Endothelial cell of hepatic sinusoid (primary cell): Measurements from ENCODE around the gene ARSJ.

Source experiments
- in situ Hi-C: cut with HindIII; loops from 2 replicates; pipeline ENCODE4 v1.10.0; 2017; ENCODE audit warnings: low sequenced_read_pairs

Gene ARSJ

DNA sequence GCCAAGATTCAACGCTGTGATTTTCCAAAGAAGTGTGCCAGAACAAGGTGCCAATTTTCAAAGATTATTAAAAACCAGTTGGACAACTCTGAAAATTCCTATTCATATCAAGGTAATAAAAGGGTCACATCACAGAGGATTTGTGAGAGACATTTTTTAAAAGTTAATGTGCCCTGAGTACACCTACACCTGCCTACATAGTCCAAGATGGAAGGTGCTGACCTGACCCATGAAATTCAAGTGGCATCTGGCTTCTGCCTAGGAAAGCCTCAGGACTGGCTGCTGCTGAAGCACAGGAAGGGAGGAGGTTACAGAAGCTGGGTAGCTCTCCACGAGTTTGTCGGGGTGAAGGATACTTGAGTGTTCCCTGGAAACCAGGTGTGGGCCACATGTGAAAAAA, 11.4 kb upstream of the ARSJ start:
- in situ Hi-C loops = no loop called here

DNA sequence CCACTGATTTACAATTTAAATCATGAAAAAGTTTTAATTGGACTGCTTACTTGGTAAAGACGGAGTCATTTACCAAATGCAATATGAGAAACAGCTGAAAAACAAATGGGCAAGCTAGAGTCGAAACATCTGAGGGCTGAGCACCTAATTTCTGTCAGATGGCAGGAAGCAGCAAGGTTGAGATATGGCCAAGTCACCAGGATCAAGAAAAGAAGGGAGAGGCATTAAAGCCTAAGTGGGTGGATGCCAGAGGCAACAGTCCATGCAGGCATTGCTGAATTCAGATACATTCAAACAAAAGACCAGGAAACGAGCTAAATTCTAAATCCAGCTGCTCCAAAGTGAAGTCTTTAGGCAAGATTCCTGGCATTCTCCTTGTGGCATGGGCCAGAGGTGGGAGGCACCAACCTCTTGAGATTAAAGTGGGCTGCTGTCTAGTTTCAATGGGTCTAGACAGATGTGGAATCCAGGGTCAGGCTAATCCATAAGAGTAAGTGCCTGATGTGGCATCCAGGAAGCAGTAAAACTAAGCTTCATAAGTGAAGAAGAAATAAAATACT, 8.0 kb upstream of the ARSJ start:
- in situ Hi-C loops = no loop called here

DNA sequence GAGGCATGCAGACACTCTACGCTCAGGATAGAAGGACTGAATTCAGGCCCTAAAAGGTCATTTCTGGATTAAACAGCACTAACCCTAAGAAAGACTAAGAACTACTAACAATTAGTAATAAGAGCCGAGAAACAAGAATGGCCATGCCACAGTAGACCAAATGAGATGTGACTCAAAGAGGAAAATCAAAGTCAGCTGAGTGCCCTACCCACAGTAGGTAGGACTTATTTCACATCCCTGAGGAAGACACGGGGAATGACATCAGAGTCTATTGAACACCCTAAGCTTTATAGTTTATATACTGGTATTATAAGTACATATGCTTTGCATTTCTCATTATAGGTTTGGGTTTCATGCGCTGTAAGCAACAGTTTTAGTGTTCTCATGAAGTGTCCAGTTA, 2.7 kb upstream of the ARSJ start:
- in situ Hi-C loops = no loop called here

DNA sequence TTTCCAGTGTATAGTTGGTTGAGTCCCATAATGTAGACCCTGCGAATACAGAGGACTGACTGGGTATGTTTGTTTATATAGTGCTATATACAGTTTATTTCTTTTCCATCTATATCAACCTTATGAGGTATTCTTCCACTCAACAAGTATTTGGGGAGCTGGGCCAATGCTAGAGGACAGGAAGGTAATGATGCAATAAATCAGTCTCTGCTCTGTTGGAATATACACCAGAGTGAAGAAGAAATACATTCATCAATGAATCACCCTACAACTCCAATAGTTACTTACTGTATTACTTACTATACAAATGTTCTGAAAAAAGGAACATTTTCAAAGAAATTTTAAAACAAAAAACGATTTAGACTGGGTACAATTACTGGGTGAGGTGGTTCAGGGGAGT, 2.1 kb upstream of the ARSJ start:
- in situ Hi-C loops = no loop called here

DNA sequence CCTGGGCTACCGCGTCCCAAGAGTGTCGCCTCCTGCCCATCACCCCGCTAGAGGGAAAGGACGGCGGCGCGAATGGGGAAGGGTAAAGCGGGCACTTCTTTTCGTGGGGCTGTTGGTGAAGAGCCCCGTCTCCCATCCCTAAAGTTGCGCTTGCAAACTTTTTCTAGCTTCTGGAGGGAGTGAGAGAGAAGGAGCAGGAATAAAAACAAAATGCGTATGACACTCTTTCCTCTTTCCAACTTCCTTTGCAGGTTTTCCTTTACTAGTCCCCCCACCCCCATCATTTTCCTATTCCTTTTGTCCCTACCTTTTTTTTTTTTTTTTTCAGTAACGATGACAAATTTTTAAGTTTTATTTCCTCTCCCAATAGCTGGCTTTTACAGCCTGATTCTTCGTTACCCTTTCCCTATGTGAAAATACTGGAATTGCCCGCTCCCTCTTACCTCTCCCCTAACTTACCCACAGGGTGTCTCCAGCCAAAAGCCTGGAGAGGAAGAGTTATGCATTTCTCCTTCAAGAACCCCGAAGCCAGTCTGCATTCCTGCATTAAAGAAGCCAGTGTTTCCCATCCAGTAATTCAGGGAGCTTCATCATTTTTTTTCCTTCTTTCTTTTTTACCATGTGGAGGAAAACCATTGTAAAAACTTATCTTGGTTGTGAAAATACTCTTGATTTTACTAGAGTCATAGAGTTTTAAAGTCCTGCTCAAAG, 613 bp upstream of the ARSJ start:
- in situ Hi-C loops = no loop called here

DNA sequence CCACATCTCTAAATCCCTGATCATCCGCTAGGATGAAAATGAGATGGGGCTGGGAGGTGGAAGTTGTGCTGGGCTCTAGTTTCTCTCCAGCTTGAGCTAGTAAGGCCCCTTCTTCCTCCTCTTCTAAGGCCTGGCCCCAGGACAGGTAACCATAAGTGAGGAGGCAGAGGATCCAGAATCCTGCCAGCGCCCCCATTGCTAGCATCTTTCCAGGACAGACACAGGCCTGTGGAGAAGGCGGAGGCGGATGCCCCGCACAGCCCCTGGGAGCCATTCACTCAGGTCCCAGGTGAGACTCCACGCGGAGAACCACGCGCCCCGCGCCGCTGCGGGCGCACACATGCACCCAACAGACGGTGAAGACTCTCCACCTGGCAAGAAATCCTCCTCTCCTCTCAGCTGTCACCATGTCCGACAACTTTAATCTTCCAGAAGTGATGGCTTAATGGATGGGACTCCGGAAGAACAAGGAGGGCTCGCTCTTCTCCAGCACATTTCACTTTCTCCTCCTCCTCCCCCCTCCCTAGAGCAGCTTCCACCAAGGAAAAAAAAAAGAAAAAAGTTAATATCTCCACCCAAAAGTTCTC, 793 bp downstream of the ARSJ start:
- in situ Hi-C loops = no loop called here

DNA sequence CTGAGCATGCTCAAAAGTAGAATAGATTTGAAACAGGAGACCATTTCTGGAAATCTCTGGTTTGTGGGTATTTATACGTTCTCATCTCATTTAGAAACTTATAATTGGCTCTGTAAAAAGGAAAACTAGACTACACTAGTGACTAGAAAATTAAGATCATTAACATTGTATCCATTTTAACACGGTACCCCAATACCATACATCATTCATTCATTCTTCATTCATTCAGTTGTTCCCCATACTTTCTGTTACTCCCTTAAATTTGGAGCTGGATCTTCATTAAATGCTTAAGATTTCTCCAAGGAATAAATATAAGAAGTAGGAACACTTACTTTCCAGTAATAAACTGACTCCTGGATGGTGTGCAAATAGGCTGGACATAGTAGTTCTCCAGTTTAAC, 1.3 kb downstream of the ARSJ start:
- in situ Hi-C loops = no loop called here

DNA sequence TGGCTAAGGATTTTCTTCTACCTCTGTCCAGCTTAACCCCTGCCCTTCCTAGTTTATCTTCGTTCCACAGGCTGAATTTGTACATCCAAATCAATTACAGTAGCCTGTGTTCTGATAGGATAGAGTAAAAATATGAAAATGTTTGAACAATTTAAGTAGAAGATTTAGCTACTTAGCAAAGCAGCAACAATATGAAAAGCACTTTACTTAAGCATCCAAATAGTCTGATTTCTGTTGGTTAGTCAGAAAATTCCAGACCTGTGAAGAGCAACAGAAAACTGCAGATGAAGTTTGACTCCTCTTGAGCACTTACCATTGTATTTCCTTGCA, 2.0 kb downstream of the ARSJ start:
- in situ Hi-C loops = no loop called here

DNA sequence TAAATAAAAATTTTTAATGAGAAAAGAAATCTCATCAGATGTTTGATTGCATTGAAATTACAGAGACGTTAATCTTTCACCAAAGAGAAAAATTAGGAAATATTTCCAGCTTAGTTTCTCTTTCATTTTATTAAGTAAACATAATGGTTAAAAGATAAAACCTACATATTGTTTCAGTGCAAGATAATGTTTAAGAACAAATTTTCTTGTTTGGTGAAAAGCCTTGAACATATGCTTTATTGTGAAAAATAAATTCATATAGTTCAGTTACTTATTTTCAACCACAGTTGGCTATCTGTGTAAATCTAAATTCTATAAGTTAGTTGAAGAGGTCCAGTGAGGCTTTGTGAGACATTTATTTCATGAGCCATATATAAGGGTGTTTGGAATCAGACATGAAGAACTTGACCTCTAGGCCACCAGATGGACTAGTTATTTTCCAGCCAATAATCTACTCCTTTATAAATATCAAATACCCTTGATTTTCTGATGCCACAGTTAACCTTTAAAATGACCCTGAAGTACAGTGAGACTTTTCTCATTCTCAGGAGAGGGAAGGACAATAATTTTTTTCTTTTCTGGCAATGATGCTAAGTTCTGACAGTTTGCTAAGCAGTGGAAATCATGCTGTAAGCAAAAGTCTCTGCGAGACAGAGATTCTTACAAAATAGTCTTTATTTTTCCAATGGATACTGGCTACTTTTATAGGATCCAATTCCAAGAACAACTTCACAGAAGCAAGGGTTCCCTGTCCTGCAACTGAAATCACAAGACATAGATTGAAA, 2.5 kb downstream of the ARSJ start:
- in situ Hi-C loops = no loop called here

DNA sequence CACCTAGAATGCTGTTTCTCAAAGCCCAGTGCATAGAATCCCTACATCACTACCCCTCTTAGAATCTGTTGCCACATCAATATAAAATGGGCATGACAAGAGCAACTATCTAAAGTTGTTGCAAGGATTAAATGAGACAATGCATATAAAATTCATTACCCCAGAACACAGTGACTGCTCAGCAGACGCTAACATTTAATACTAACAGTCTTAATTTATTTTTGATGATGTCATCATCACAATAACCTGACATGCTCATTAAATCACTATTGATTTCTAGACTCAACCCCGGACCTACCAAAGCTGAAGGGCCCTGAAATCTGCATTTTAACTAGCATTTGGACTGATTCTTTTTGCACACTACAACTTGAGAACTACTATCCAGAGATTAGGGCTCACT, 3.9 kb downstream of the ARSJ start:
- in situ Hi-C loops = no loop called here

DNA sequence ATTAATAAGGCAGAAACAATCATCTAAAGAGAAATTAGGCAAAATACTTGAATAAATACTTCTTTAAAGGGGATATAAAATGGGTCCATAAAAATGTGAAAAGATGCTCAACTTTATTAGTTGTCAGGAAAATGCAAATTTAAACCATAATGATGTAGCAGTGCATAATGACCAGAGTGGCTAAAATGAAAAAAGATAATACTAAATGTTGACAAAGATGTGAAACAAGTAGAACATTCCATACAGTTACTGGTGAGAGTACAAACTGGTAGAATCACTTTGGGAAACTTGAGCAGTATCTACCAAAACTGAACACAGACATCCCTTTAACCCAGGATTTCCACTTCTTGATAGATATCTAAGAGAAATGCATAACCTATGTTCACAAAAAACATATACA, 5.0 kb downstream of the ARSJ start:
- in situ Hi-C loops = no loop called here

DNA sequence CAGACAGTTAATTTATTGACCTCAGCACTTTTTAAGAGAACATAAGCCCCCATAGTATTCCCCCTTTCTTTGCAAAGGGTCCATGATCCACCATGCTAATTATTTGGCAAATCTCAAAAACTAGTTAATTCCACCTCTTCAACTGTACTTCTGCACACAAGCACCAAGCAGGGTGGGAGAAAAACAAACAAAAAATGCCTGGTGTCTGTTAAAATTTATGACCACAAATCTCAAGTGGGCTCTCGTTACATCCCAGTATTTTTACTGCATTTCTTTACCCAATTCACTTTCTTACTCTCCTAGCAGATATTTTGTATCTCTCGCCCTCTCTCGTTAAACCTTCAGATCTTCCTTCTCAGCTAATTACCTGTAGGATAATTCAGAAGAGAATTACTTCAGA, 6.1 kb downstream of the ARSJ start:
- in situ Hi-C loops = no loop called here

DNA sequence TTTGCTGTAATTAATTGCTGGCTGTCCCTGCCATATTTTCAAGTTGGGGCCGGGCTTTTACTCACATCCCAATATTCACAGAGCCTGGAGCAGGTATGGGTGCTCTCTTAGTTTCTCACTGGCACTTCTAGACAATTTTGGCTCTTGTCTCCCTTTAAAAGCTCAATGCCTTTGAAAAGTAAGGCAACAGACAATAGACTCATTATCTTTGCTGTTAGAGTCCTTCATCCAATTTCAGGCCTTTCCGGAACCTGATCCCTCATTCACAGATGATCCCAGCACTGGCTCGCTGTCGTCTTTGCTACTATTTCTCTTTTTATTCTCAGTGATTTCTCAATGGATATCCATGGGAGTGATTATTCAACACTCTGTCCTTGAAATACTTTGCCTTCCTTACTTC, 6.7 kb downstream of the ARSJ start:
- in situ Hi-C loops = no loop called here

DNA sequence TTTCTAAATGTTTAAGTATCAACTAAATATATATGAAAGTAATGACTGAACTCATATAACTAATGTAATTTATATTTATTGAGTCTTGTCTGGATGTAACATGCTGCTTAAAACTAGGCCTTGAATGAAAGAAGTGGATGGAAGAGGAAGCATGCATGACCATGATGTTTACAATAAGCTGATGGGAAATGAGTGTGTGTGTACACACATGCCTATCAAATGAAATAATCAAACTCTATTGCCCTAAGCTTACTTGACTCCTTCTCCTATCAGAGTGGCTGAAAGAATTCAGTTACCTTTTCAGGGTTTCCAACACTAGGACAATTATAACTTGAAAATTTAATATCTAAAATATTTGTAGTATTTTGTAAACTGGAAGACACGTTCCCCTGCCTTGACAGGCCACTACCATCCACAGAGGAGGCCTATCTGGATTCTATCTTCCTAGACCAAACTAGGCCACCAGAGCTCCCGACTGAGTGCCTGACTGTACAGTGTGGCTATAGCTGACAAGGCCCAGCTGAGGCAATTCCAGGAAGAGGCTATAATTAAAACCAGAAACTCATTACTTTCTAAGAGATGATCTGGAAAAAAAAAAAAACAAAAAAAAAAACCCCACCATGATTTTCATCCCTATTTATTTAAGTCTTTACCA, 7.6 kb downstream of the ARSJ start:
- in situ Hi-C loops = no loop called here

DNA sequence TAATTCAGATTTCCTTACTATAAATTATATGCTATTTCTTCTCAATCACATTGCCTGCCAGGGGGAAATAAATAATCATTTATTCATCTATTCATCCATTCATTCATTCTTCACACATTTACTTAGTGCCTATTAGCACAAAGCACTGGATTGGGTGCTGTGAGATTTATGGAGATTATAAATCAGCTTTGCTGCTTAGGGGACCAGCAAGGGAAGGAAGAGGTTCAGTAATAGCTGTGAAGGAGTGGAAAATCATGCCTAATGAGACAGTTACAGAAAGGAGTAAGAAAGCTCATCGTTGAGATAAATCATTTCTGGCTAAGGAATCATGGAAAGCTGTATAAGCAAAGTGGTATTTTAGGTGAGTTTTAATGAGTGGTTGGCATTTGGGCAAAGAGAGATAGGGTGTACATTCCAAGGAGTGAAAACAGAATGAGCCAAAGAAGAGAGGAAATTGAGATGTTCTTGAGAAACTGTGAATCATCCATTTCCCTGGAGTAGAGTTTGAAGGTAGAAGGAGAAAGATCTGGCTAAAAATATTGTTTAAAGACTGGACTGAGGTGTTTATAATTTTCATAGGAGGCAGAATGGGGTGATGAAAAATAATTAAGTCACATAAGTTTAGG, 9.6 kb downstream of the ARSJ start:
- in situ Hi-C loops = no loop called here

DNA sequence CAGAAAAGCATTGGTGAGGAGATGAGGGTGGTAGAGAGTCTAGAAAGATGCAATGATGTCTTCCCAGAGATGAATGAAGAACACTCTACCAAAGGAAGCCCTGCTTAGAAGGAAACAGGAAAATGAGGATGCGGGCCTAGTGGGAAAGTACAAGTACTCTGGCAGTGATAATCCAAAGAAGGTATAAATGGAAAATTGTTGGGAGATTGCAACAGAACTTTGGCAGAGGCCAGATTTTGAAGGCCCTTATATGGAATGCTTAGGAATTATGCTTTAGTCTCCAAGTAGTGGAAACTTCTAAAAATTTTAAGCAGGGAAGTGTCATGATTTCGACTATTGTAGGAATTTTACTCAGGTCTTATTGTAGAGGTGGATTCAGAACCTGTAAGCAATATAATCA, 11.0 kb downstream of the ARSJ start:
- in situ Hi-C loops = no loop called here

DNA sequence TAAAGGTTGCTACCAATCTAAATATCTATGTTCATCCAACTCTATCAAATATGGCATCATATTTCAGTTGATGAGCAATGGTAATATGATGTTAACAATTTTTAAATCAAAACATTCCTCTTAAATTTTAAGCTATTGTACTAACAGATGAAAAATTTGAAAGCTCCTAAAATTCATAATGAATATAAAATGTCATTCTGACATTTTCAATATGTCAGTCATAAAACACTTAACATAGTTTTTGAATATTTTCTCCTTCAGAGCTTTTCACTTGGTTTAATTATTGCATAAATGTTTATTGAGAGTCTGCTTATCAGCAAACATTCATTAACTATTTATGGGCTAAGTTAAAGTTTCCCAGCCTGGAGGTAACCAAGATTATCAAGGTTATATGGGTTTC, 11.8 kb downstream of the ARSJ start:
- in situ Hi-C loops = no loop called here

DNA sequence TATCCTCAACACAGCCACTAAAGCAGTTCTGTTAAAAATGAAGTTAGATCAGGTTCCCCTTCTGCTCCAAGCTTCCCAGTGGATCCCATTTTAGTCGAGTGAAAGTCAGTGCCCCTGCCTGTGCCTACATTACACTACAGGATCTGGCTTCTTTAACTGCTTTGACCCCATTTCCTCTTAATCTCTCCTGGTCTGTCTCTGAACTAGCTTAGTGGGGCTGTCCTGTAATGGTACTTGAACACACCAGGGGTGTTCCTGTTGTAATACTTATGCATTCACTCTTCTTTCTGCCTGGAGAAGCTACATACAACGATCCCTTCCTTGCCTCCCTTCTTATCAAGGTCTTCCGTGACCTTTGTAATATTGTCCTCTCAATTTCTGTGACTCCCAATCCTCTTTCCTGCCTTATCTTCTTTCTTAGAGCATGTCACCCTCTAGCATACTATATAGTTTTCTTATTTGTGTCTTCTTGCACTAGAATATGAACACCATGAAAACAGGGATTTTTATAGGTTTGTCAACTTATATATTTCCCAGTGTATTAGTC, 16.7 kb downstream of the ARSJ start:
- in situ Hi-C loops = loop anchor here (5.0 kb wide), 1 partner anchor 220 kb away; no protein-coding TSS in a partner anchor

DNA sequence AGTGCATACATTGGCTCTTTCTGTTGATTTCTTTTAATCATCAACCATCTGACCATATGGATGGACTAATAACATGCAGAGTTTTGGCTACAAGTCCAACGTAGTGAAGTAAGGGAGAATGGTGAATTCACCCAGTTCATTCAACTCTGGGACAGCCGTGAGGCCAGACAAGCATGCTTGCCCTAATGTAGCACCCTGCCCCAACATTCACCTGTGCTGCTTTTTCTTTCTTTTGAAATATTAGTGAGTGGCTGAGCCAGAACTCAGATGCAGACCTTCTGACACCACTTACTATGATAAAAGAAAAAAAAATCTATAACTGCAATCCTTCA, 17.5 kb downstream of the ARSJ start:
- in situ Hi-C loops = loop anchor here (5.0 kb wide), 1 partner anchor 220 kb away; no protein-coding TSS in a partner anchor

DNA sequence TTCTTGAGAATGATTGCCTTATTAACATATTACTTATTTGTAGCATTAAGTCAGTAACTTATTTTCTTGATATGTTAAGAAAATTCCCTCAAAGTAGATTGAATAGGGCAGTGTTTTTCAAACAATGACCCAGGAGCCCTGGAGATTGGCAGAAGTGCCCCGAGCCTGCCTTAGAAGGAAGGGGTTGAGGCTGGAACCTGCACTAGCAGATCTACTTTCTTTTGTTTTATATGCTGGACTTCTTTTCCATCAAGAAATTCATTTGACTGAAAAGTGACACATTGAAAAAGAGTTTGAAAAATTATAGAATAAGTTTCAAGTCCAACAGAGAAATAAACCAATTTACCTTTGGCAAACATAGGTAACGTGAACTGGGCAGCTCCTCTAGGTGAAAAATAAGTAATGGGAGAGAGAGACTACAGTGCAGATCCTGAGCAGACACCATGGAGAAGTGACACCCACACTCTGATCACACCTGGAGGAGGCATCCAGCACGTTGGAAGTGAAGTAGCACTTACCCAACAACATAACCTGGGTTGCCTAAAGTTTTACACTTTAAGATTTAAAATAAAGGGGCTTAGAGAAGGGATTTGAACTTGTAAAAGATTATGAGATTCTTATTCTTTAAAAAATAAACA, 18.6 kb downstream of the ARSJ start:
- in situ Hi-C loops = loop anchor here (5.0 kb wide), 1 partner anchor 221 kb away; no protein-coding TSS in a partner anchor
